RWPE2 (cell line): ENCODE results near the gene ORC6.

Experiments used
- ATAC-seq: fragments of 200-7000 bp; cut with Tn5 transposase; 3 replicates; pipeline ENCODE4 v1.9.1; 2021; ENCODE audit warnings: low read depth
- DNase-seq: peaks from one replicate; pipeline ENCODE4 v3.0.0-alpha.2; 2020; ENCODE audit warnings: low spot score
- H3K27ac ChIP-seq: fragments of 450-650 bp; 2 replicates; pipeline ENCODE4 v1.5.1; 2017; ENCODE audit warnings: mild to moderate bottlenecking; ENCODE audit not compliant: poor library complexity, severe bottlenecking
- H3K27me3 ChIP-seq: fragments of 250-450 bp; sonication (Bioruptor Pico); 2 replicates; pipeline ENCODE4 v1.5.1; 2021; ENCODE audit warnings: mild to moderate bottlenecking, moderate library complexity; ENCODE audit not compliant: insufficient read depth, poor library complexity, severe bottlenecking
- H3K36me3 ChIP-seq: fragments of 250-450 bp; sonication (Bioruptor Pico); 2 replicates; pipeline ENCODE4 v1.5.1; 2020; ENCODE audit warnings: low read depth, mild to moderate bottlenecking, moderate library complexity
- H3K4me1 ChIP-seq: fragments of 250-450 bp; sonication (Bioruptor Pico); 2 replicates; pipeline ENCODE4 v1.5.1; 2021; ENCODE audit warnings: mild to moderate bottlenecking, moderate library complexity; ENCODE audit not compliant: insufficient read depth, poor library complexity, severe bottlenecking
- H3K4me3 ChIP-seq: fragments of 250-450 bp; sonication (Bioruptor Pico); 2 replicates; pipeline ENCODE4 v1.5.1; 2021; ENCODE audit warnings: mild to moderate bottlenecking, moderate library complexity; ENCODE audit not compliant: severe bottlenecking
- H3K9me3 ChIP-seq: fragments of 250-450 bp; sonication (Bioruptor Pico); 2 replicates; pipeline ENCODE4 v1.5.1; 2021; ENCODE audit warnings: mild to moderate bottlenecking, moderate library complexity; ENCODE audit not compliant: severe bottlenecking
- TF ChIP-seq, protein P1 (sequence below): fragments of 450-650 bp; IDR thresholded peaks from one replicate; pipeline ENCODE4 v1.5.1; 2017; ENCODE audit warnings: mild to moderate bottlenecking, moderate library complexity; ENCODE audit not compliant: poor library complexity, severe bottlenecking

The ORC6 gene

DNA sequence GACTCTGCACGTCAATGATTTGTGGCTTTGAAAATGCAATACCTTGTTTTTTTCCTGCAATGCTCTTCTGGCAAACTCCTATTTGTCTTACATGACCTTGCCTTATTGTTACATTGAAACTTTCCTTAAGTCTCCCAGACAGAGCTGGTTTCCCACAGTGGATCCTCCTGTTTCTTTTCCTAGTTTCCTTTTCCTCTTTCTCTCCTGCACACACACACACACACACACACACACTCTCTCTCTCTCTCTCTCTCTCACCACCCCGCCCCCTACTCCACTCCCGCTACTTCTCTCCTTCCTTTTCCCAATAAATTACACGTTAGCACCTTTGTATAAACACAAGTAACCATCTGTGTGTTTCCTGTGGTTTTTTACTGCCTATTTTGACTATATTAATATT is 2.3 kb downstream of the ORC6 start:
- H3K27ac ChIP-seq, result no peak overlapping the region

DNA sequence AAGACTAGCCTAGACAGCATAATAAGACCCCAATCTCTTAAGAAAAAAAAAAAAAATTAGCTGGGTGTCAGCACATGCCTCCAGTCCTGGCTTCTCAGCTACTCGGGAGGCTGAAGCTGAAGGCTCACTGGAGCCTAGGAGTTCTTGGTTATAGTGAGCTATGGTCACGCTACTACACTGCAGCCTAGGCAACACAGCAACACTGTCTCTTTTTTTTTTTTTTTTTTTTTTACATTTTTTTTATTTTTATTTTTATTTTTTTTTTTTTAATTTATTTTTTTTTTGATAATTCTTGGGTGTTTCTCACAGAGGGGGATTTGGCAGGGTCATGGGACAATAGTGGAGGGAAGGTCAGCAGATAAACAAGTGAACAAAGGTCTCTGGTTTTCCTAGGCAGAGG is 4.1 kb downstream of the ORC6 start:
- Histone ChIP-seq H3K9me3 (no peaks in the 10 kb centered on the region), H3K4me3 (no peak overlapping the region), H3K4me1 (peaks cover 6% of the 10 kb centered on the region), H3K27me3 (no peaks in the 10 kb centered on the region), H3K27ac (no peak overlapping the region), H3K36me3 (peaks cover 69% of the 10 kb centered on the region)
- no peak for ATAC-seq
- DNase-seq, result no peak
- TF ChIP-seq, protein P1, sequence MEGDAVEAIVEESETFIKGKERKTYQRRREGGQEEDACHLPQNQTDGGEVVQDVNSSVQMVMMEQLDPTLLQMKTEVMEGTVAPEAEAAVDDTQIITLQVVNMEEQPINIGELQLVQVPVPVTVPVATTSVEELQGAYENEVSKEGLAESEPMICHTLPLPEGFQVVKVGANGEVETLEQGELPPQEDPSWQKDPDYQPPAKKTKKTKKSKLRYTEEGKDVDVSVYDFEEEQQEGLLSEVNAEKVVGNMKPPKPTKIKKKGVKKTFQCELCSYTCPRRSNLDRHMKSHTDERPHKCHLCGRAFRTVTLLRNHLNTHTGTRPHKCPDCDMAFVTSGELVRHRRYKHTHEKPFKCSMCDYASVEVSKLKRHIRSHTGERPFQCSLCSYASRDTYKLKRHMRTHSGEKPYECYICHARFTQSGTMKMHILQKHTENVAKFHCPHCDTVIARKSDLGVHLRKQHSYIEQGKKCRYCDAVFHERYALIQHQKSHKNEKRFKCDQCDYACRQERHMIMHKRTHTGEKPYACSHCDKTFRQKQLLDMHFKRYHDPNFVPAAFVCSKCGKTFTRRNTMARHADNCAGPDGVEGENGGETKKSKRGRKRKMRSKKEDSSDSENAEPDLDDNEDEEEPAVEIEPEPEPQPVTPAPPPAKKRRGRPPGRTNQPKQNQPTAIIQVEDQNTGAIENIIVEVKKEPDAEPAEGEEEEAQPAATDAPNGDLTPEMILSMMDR, result no peak

More for the DNA sequence above, 2.3 kb downstream of the ORC6 start:
- Histone ChIP-seq H3K36me3 (peaks cover 50% of the 10 kb centered on the region), H3K27me3 (no peaks in the 10 kb centered on the region), H3K4me3 (no peak overlapping the region), H3K9me3 (no peaks in the 10 kb centered on the region), H3K4me1 (peaks cover 18% of the 10 kb centered on the region)
- TF ChIP-seq, protein P1, result no peak
- DNase-seq, result no peak
- ATAC-seq, result no peak

DNA sequence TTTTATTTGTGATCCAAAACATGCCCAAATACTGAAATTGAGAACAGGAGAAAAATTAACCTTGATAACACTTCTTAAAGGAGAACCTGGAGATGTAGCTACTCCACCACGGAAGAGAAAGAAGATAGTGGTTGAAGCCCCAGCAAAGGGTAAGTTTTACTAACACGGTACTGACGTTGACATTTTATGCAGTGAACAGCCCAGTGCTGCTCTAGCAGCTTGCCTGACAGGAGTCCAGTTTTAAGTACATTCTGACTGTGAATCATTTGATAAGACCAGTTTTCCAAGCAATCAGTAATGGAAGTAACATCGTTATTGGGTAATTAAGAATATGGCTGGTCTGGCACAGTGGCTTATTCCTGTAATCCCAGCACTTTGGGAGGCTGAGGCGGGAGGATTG is 6.5 kb downstream of the ORC6 start:
- ATAC-seq, result no peak
- TF ChIP-seq, protein P1, result no peak
- H3K36me3 ChIP-seq, result peaks cover 79% of the 10 kb centered on the region

DNA sequence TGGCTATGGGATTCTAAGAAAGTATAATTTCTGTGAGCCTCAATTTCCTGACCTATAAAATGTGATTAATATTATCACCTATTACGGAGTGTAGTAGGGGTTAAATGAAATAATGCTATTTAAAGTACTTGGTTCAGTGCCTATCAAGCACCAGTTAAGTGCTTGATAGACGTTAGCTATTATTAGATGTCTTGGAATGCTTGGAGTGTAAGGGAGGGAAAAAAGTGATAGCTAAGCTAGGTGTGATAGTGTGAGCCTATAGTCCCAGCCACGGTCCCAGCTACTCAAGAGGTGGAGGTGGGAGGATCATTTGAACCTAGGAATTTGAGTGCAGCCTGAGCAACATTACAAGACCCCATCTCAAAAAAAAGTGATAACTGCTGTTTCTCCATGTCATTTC is 7.5 kb downstream of the ORC6 start:
- TF ChIP-seq, protein P1, result no peak
- no peak for ATAC-seq
- no peak overlapping the region for H3K27ac ChIP-seq
- no peaks in the 10 kb centered on the region for H3K9me3 ChIP-seq
- peaks cover 72% of the 10 kb centered on the region for H3K36me3 ChIP-seq
- H3K4me3 ChIP-seq, result no peak overlapping the region
- H3K4me1 ChIP-seq, result no peaks in the 10 kb centered on the region
- H3K27me3 ChIP-seq, result no peaks in the 10 kb centered on the region
- DNase-seq, result no peak

More for the DNA sequence above, 6.5 kb downstream of the ORC6 start:
- DNase-seq, result no peak
- H3K4me3 ChIP-seq, result no peak overlapping the region
- no peak overlapping the region for H3K27ac ChIP-seq
- peaks cover 6% of the 10 kb centered on the region for H3K4me1 ChIP-seq
- no peaks in the 10 kb centered on the region for H3K9me3 ChIP-seq
- no peaks in the 10 kb centered on the region for H3K27me3 ChIP-seq

GRCh38 chr16:46700048-46700447 is 10.6 kb downstream of the ORC6 start:
- Histone ChIP-seq H3K9me3 (no peaks in the 10 kb centered on the region), H3K4me3 (no peak overlapping the region), H3K27me3 (no peaks in the 10 kb centered on the region), H3K27ac (no peak overlapping the region), H3K36me3 (peaks cover 51% of the 10 kb centered on the region), H3K4me1 (no peaks in the 10 kb centered on the region)
- TF ChIP-seq, protein P1, result no peak
- ATAC-seq (no peak), DNase-seq (no peak)
